ENCODE data around the gene GPATCH11. TPM values are rescaled to one million over a fixed set of nuclear protein-coding genes. Genes with fewer than 3 reads are reported as not detected.

Gene GPATCH11
- total RNA-seq, 1 donor: 7.2 TPM

GRCh38 chr2:37143974-37144373, 59.7 kb downstream of the GPATCH11 start:
- Histone ChIP-seq H3K27me3 (ENCODE audit: insufficient read depth, low read length) (no peaks in the 10 kb centered on the region), H3K4me3 (ENCODE audit: low read length) (no peak overlapping the region), H3K9me3 (ENCODE audit: low read depth, low read length) (no peaks in the 10 kb centered on the region), H3K4me1 (ENCODE audit: insufficient read depth, low read length) (no peaks in the 10 kb centered on the region)

GRCh38 chr2:37146062-37146461, 61.7 kb downstream of the GPATCH11 start:
- Histone ChIP-seq H3K27me3 (ENCODE audit: insufficient read depth, low read length) (no peaks in the 10 kb centered on the region), H3K4me1 (ENCODE audit: insufficient read depth, low read length) (no peaks in the 10 kb centered on the region), H3K9me3 (ENCODE audit: low read depth, low read length) (no peaks in the 10 kb centered on the region), H3K4me3 (ENCODE audit: low read length) (no peak overlapping the region)

DNA sequence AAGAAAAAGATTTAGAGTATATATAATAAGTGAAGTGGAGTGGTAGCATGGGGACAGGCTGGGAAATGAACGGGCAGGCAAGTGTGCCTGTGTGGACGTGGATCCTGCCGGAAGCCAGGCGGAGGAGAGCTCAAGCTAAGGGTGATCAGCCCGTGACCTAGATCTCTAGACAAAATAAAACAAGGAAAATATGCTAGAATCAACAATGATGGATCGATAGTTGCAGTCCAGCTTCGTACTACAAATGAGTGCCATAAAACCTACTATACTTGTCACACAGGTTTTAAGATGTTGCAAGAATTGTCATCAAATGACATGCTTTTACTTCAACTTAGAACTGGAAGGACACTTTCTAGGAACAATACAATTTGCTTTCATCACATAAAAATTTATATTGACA, 64.0 kb downstream of the GPATCH11 start:
- no peaks in the 10 kb centered on the region for H3K27me3 ChIP-seq (ENCODE audit: insufficient read depth, low read length)
- H3K4me1 ChIP-seq (ENCODE audit: insufficient read depth, low read length): no peaks in the 10 kb centered on the region
- no peak overlapping the region for H3K4me3 ChIP-seq (ENCODE audit: low read length)
- no peaks in the 10 kb centered on the region for H3K9me3 ChIP-seq (ENCODE audit: low read depth, low read length)

Other genes with a start within 250 kb of the GPATCH11 start
- gene STRN, start 118.0 kb upstream of the GPATCH11 start, total RNA-seq: 18.5 TPM
- gene HEATR5B, start 146 bp upstream of the GPATCH11 start, total RNA-seq: 32.5 TPM
- gene EIF2AK2, start 72.5 kb downstream of the GPATCH11 start, total RNA-seq: 40.8 TPM
- gene SULT6B1, start 104.2 kb downstream of the GPATCH11 start, total RNA-seq: not detected
- gene CEBPZOS, start 112.0 kb downstream of the GPATCH11 start, total RNA-seq: 19.3 TPM
- 78.4 TPM for gene CEBPZ, start 147.1 kb downstream of the GPATCH11 start, total RNA-seq
- gene NDUFAF7, start 147.1 kb downstream of the GPATCH11 start, total RNA-seq: 19.6 TPM
- gene PRKD3, start 240.3 kb downstream of the GPATCH11 start, total RNA-seq: 67.9 TPM